Activated CD8-positive, alpha-beta memory T cell treated with anti-CD3 and anti-CD28 coated beads, Interleukin-2, amount 50 U/mL, for 48 hours (primary cell): ENCODE measurements around the gene ARHGAP12.
A peak's percentile ranks its signal among the peaks of the same experiment; 100 is the strongest.

Experiments used
- DNase-seq: peaks from one replicate; pipeline ENCODE4 v3.0.0-alpha.2; 2020

ARHGAP12 gene

DNA sequence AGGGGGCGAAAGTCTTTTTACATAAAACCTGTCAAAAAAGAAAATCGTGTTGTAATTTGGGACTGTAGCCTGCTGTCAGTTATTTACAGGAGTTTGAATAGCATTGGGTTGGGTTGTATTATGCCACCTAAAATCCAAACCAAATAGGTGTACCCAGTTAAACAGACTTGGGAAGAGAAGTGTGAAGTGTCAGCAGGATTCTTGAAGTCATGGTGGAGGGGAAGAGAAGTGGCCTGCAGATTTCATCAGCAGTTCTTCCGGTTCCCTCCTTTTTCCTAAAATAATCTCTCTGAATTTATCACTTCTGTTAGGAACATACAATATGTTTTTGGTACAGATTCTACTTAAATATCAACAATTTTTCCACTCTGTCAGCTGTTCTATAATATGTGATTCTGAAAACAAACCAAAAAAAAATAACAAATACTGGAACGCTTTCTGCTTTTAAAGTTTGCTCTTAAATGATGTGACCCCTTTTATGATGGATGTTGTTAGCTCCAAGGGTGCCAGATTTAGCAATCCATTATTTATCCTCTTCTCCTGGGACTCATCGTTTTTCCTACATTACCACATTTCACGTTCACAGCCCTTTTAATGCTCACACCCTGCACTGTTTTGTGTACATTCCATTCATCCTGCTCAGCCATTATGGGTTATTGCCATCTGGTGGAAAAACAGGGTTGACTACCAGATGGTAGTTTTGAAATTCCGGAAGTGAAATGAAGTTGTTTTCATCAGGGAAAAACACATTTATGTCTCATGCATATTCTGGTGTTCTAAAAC is 18.7 kb upstream of the ARHGAP12 start:
- no peak for DNase-seq

DNA sequence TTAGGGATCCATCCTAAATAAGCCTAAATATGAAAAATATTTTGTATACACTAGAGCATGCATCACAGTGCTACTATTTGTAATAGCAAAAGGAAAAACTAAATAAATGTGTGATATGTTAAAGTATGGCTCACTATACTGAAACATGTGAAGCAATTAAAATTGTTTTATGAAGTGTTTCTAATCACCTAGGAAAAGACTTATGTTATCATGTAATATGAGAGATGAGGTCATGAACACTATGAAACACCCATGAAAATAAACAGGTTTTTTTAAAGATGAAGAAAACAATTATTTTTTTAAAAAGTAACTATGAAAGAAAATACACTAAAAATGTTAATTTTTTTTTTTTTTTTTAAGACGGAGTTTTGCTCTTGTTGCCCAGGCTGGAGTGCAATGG is 16.8 kb upstream of the ARHGAP12 start:
- DNase-seq = no peak

DNA sequence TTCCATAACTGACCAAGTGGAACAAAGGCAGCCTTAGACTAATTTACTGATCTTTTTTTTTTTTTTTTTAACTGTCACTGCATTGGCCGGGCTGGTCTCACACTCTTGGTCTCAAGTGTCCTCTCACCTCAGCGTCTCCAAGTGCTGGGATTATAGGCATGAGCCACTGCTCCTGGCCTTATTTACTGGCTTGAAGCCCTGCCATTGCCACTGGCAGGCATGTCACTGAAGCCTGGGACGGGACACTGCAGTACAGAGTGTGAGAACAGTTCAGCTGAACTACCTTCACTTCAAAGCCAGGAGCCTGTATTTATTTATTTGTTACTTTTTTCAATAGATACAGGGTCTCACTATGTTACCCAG is 15.4 kb upstream of the ARHGAP12 start:
- no peak for DNase-seq

GRCh38 chr10:31942892-31943291 is 14.3 kb upstream of the ARHGAP12 start:
- DNase-seq = no peak

DNA sequence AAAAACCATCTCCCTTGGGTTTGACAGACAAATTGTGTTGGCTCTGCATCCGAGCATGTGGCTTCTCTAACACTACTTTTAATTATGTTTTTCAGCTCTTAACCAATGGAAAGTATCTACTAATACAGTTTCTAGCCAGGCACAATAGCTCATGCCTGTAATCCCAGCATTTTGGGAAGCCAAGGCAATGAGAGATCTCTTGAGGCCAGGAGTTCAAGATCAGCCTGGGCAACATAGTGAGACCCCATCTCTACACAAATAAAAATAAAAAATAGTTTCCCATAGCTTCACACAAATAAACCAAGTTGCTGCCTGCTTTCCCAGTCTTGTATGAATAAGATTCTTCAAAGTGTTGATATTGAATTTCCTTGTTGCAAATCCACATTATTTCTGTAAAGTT is 13.8 kb upstream of the ARHGAP12 start:
- no peak for DNase-seq

DNA sequence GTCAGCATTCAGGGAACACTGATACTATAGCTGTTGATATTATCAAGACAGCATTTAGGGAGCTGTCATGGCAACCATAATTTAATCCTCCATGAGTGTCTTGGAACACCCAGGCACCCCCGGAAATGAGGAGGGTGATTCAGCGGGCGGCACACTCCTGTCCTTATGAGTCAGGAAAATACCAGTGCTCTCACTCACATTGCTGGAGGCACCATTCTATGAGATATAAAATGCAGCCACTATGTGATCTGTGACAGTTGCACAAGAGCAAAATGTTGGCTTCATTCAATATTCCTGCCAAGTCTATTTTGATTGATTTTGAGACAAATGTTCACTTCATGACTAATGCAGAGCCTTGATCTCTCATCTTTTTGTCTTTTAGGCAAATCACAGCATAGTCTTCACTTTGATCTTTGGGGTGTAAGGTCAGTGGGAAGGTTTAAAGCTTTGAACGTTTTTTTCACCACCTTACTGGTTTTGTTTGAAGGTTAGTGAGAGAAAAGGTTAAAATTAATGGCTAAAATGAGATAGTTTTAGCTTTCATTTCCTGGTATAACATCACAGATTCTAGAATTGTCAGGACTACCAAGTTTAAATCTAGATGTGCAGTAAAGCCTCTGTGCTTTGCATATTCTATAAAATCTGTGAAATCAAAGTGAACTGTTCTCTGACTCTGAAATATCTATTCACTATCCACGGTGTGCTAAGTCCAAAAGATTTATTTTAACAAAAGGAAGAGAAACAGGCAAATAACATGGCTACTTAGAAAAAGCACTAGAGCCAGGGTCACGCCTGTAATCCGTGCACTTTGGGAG is 12.4 kb upstream of the ARHGAP12 start:
- no peak for DNase-seq

DNA sequence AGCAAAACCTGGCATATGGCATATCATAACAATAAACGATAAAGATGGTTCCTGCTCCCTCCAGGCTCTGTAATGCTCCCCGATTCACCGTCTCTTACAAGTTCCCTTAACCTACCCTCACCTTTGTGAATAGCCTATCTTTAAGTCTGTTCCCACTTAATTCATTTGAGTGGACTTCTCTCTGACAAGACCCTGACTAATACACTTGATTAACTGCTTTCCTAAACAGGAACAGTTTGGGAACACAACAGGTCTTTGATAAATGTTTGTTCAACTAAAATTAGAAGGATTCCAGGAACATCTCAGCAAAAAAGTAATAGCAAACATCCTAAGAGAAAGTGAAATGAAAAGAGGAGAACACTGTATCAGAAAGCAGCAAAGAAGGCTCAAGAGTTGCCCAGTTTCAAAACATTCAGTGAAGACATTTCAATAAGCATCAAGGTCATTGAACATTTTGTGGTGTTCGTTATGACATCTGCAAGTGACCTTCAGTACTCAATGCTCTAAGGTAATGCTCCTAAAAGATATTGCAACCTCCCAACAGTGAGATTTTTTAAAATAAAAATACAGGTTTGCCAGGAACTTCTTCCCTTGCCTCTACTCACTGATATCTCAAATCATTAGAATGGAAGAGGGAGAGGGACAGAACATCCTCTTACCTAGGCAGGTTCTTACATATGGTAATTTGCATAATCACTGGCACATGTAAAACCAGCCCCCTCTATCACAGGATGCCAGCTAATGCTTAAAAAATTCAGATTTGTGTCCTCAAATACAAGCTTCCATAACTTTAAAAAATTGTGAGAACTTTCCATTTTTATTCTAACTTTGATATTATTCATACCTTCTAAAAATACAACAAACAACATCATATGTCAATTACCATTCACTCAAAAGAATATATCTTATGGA is 11.4 kb upstream of the ARHGAP12 start:
- DNase-seq = no peak

GRCh38 chr10:31937371-31937770 is 8.7 kb upstream of the ARHGAP12 start:
- no peak for DNase-seq

DNA sequence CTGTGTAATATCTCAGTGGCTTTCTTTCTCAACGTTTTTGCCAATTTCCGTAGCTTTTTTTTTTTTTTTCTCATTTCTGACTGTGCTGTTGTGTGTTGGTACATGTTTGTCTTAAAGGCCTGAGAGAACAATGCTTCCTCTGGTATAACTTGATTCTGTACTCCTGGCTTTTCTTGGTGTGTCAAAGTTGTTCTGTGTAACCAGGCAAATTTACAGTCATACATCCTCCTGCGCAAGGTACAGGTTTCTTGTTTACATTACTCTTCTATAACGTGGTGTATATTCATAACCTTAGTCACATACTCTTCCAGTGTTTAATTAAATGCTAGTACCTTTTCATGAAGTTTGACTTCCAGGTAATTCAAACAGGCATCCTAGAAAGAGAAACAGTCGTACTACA is 8.3 kb upstream of the ARHGAP12 start:
- no peak for DNase-seq

- DNase-seq = no peak
These were observed 7.5 kb upstream of the ARHGAP12 start for GRCh38 chr10:31936086-31936485.

DNA sequence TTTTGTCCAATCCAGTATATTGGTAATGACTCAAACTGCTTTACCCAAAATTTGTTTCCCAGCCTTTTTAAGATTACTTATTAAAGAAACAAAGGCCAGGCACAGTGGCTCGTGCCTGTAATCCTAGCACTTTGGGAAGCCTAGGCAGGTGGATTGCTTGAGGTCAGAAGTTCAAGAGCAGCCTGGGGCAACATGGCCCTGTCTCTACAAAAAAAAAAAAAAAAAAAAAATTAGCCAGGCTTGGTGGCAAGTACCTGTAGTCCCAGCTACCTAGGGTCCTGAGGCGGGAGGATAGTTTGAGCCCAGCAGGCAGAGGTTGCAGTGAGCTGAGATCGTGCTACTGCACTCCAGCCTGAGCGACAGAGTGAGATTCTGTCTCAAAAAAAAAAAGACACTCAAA is 7.0 kb upstream of the ARHGAP12 start:
- DNase-seq = no peak

- DNase-seq = no peak
These were observed 4.2 kb upstream of the ARHGAP12 start for GRCh38 chr10:31932838-31933237.

DNA sequence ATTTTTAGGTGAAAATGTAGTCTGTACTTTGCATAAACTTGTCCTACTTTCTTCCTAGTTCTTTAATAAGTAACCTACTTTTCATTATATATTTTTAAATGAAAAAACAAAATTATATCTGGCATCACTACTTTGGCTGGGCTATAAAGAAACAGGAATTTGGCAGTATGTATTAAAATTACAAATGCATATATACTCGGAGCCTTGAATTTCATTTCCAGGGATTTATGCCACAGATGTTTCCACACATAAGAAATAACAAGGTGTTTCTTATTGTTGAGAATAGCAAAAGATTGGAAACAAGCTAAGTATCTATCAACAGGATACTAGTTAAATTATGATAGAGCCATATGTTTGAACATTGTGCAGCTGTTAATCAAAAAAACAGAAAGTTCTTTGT is 2.2 kb upstream of the ARHGAP12 start:
- no peak for DNase-seq

DNA sequence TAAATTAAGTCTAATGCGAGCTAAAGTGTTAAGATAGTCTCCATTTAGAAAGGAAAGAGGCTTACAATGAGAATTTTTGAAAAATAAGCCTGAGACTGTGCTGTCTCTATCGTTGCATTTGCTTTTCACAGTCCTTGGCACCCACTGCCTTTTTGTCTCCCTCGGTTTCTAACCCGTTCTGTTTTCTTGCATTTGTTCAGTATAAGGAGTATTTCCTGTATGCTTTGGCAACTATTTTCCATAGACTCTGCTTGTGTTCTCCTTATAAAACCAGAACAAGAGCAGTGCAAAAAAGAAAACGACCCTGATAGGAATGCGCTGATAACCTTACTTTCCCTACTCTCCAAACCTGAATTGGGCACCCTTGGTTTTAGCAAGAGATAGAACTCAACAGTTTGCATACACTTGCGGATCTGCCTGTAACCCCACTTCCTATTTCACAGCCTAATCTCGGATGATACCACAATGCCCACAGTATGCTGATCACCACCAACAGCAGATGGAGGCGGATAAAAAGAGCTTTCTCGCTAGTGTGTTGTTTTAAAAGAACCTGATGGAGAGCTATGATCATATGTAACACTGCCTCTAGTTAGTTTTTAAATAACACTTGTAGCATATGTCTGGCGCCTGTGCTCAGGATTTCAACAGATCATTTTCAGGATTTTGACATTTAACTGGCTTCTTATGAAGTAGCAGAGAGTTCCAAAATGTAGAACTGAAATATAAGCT is 1.6 kb upstream of the ARHGAP12 start:
- no peak for DNase-seq

GRCh38 chr10:31929261-31930022 is 811 bp upstream of the ARHGAP12 start:
- peak; percentile 68 for DNase-seq

GRCh38 chr10:31927884-31928548 is 615 bp downstream of the ARHGAP12 start:
- DNase-seq = peak; percentile 66

GRCh38 chr10:31927565-31927883 is 1.1 kb downstream of the ARHGAP12 start:
- no peak for DNase-seq

DNA sequence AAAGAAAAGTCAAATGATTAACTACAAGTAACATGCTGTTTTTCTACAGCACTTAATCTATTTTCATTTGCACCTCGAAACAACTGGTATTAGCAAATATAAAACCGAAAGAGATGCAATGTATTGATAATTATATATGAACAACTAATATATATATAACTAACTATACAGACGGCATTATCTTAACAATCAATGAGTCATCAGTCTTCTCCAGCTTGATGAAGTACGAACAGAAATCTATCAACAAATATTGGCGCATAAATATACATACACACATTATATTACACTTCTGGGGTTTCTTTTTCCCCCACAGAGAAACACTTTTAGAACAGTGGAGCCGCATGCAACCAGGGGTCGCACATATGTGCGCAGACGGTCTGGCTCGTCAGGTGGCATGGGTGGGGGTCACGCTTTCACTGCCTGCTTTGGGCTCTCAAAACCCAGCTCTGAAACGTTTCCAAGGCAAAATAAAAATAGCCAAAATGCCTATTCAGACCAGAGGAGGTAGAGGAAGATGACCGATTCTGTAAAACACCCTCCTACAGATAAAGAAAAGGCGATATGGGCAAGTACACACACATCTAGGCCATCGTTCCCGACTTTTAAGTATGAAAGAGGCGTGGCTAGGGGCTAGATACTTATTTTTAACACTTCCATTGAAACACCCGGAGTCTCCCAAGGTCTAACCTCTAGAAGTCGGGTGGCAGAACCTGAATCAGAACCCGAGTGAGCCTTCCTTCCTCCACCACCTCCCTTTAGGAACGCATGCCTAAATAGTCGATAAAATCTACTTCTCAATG is 1.7 kb downstream of the ARHGAP12 start:
- DNase-seq = no peak

- no peak for DNase-seq
These were observed 2.5 kb downstream of the ARHGAP12 start for GRCh38 chr10:31926160-31926559.

GRCh38 chr10:31924833-31925232 is 3.8 kb downstream of the ARHGAP12 start:
- DNase-seq = no peak

GRCh38 chr10:31923389-31923788 is 5.2 kb downstream of the ARHGAP12 start:
- no peak for DNase-seq
